NB4 (cell line): ENCODE data around the gene CLPTM1.
A peak's percentile ranks its signal among the peaks of the same experiment; 100 is the strongest.

ENCODE experiments used
- DNase-seq: peaks from one replicate; pipeline ENCODE4 v3.0.0; 2010; ENCODE audit warnings: low read depth
- H3K4me3 ChIP-seq: one replicate; pipeline ENCODE4 v1.5.1; 2011; ENCODE audit warnings: mild to moderate bottlenecking, low read depth, low read length, moderate library complexity
- MYC ChIP-seq: IDR thresholded peaks from 2 replicates; pipeline ENCODE4 v1.6.1; 2011; ENCODE audit warnings: low read depth, low read length
- POLR2A ChIP-seq: IDR thresholded peaks from 2 replicates; pipeline ENCODE4 v1.6.1; 2011; ENCODE audit warnings: mild to moderate bottlenecking; ENCODE audit not compliant: insufficient read length; ENCODE audit errors: extremely low read depth
- TF ChIP-seq, protein P1 (sequence below): IDR thresholded peaks from 2 replicates; pipeline ENCODE4 v1.6.1; 2011; ENCODE audit warnings: low read depth, low read length
- TF ChIP-seq, protein P2 (sequence below): IDR thresholded peaks from one replicate; pipeline ENCODE4 v1.5.1; 2012; ENCODE audit warnings: low read depth, low read length

Gene CLPTM1

DNA sequence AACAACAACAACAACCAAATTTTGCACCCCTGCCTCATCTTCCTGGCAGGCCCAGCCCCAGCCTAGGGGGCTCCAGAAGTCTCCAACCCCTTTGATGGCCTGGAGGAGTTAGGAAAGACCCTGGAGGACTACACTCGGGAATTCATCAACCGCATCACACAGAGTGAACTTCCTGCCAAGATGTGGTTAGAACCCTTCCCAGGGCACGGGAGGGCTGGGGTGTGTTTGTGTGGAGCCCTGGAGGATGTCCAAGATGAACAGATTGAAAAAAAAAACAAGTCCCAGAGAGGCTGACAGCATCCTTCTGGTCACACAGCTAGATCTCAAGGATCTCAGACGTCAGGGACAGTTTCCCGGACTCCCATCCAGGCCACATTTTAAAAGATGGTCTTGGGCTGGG lies 27.4 kb upstream of the CLPTM1 start:
- H3K4me3 ChIP-seq = no peak overlapping the region
- no peak for TF ChIP-seq MYC
- no peak for TF ChIP-seq POLR2A
- no peak for DNase-seq

DNA sequence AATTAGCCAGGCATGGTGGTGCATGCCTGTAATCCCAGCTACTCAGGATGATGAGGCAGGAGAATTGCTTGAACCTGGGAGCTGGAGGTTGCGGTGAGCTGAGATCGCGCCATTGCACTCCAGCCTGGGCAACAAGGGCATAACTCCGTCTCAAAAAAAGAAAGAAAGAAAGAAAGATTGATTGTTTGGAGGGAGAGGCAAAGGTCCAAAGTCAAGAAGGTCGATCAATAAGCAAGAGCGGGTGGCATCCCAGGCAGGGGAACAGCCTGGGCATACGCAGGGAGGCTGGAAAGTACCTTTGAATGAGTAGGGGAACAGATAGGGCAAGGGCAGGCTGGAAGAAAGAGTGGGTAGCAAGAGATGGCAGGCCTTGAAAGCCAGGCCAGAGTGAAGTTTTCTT lies 25.1 kb upstream of the CLPTM1 start:
- no peak for DNase-seq
- no peak overlapping the region for H3K4me3 ChIP-seq
- TF ChIP-seq, protein P1, sequence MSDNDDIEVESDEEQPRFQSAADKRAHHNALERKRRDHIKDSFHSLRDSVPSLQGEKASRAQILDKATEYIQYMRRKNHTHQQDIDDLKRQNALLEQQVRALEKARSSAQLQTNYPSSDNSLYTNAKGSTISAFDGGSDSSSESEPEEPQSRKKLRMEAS = no peak
- TF ChIP-seq MYC (no peak), POLR2A (no peak)
- TF ChIP-seq, protein P2, sequence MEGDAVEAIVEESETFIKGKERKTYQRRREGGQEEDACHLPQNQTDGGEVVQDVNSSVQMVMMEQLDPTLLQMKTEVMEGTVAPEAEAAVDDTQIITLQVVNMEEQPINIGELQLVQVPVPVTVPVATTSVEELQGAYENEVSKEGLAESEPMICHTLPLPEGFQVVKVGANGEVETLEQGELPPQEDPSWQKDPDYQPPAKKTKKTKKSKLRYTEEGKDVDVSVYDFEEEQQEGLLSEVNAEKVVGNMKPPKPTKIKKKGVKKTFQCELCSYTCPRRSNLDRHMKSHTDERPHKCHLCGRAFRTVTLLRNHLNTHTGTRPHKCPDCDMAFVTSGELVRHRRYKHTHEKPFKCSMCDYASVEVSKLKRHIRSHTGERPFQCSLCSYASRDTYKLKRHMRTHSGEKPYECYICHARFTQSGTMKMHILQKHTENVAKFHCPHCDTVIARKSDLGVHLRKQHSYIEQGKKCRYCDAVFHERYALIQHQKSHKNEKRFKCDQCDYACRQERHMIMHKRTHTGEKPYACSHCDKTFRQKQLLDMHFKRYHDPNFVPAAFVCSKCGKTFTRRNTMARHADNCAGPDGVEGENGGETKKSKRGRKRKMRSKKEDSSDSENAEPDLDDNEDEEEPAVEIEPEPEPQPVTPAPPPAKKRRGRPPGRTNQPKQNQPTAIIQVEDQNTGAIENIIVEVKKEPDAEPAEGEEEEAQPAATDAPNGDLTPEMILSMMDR = no peak

DNA sequence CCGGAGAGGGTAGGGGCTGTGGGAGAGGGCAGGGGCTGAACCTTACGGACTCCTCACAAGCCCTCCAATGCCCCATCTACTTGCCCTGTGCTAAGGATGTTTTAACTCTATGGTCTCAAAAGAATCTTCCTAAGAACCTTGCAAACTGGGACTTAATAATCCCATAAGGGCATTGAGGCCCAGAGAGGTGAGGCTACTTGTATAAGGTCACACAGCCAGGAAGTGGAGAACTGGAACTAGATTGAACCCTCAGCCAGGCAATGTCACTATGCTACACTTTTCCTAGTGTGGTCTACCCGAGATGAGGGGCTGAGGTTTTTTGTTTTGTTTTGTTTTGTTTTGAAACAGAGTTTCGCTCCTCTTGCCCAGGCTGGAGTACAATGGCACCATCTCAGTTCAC lies 23.6 kb upstream of the CLPTM1 start:
- H3K4me3 ChIP-seq = no peak overlapping the region
- no peak for TF ChIP-seq MYC
- DNase-seq = no peak

DNA sequence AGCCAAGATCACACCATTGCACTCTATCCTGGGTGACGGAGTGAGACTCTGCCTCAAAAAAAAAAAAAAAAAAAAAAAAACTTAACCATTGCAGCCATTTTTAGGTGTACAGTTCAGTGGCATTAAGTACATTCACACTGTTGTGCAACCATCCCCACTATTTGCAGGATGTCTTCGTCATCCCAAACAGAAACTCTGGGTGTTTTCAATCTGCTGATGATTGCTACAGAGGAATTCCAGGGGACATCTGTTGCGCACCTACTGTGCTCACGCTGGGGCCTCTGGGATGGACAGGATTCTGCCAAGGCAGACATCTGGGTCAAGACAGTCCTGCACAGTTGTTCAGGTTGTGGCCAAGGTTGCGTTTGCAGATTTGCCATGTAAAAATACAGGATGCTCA lies 15.5 kb upstream of the CLPTM1 start:
- TF ChIP-seq POLR2A (no peak), MYC (no peak)
- TF ChIP-seq, protein P1 = no peak
- TF ChIP-seq, protein P2 = no peak
- H3K4me3 ChIP-seq = no peak overlapping the region
- DNase-seq = no peak

DNA sequence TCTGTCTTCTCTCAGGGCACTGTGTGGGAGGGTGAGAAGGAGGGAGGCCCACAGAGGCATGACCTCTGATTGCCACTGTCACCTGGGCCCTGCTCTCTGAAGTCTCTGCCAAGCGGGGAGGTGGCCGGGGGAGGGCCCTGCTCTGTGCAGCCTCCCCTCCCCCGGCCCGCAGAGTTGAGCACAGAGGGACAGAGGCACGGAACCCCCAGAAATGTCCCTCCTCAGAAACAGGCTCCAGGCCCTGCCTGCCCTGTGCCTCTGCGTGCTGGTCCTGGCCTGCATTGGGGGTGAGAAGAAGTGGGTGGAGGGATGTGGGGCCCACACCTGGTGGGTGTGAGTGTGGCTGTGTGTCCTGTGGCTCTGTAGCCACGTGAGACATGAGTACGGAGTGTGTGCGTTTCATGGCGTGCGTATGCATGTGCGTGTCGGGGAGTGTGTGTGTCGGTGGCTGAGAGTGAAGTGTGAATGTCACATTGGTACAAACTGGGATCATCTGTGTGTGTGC lies 13.1 kb upstream of the CLPTM1 start, which contains the start of gene APOC4:
Gene APOC4 (plus strand): TSS at position 171 of the 505 bp plus-strand sequence. CDS start 41 bp downstream, at position 212.
- DNase-seq = no peak
- no peak within 1 kb of the TSS for H3K4me3 ChIP-seq
- TF ChIP-seq POLR2A (no peak), MYC (no peak)
- TF ChIP-seq, protein P1 = no peak
- TF ChIP-seq, protein P2 = no peak

DNA sequence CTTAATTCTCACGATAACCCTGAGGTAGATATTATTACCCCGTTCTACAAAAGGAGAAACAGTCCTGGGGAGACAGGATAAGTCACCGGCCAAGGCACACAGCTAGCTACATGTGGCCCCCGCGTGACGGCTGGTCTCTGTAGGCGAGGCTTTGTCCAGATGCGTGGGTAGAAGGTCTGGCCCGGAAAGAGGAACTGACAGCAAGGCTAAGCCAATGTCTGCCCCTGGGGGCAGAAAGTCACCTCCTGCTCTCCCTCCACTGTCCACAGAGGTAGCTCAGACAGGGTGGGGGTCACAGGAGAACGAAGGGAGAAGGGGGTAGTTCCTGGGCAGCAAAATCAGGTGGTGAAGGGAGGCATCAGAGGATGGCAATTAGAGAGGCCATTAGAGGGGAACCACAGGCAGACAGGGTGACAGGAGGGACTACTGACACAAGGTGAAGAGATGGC lies 11.4 kb upstream of the CLPTM1 start:
- no peak overlapping the region for H3K4me3 ChIP-seq
- peak; percentile 86 for DNase-seq
- TF ChIP-seq MYC = peak; percentile 87
- TF ChIP-seq, protein P2 = no peak
- peak; percentile 14 for TF ChIP-seq POLR2A
- TF ChIP-seq, protein P1 = peak; percentile 90

DNA sequence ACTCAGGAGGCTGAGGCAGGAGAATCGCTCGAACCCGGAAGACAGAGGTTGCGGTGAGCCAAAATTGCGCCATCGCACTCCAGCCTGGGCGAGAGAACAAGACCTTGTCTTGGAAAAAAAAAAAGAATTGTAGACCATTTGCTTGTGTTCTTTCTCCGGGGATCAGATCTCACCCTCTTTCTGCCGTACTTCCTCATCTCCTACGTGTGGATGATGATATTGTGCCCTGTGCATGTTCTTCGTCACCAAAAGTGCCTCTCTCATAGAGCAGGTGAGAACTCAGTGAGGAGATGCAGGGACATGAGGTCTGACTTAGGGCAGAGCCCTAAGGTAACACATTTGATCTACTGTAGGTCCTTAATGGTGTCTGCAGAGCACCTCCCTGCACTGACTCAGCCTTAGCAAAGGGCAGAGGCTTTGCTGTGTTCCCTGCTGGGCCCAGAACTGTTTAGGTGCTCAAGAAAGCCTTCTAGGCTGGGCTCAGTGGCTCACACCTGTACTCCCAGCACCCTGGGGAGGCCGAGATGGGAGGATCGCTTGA lies 8.1 kb upstream of the CLPTM1 start:
- peak overlapping the region; percentile 72 for H3K4me3 ChIP-seq
- TF ChIP-seq, protein P1 = no peak
- TF ChIP-seq, protein P2 = no peak
- no peak for TF ChIP-seq MYC
- TF ChIP-seq POLR2A = no peak
- peak; percentile 90 for DNase-seq
